A549 (cell line): Measurements from ENCODE around the gene LILRA6.

ENCODE experiments used
- CTCF ChIP-seq: fragments of >200 bp; sonication (Bioruptor Twin); formaldehyde crosslinking; IDR thresholded peaks from 3 replicates; pipeline ENCODE4 v1.5.1; 2016
- EP300 ChIP-seq, 2 experiments: fragments of >200 bp; sonication (Bioruptor Twin); formaldehyde crosslinking; IDR thresholded peaks; 2 replicates in 1 of 2; 3 replicates in 1 of 2; pipeline ENCODE4 v1.6.1; 2016 to 2017
- ESRRA ChIP-seq: fragments of 150-350 bp; IDR thresholded peaks from 2 replicates; pipeline ENCODE4 v1.6.1; 2014; ENCODE audit warnings: mild to moderate bottlenecking, low read length, borderline replicate concordance
- MAZ ChIP-seq: fragments of 150-350 bp; IDR thresholded peaks from 2 replicates; pipeline ENCODE4 v1.6.1; 2014; ENCODE audit warnings: antibody characterized with exemption, low read depth, low read length, borderline replicate concordance
- PBX3 ChIP-seq: IDR thresholded peaks from 2 replicates; pipeline ENCODE4 v1.6.1; 2012
- POLR2A ChIP-seq: IDR thresholded peaks from 2 replicates; pipeline ENCODE4 v1.6.1; 2012; ENCODE audit warnings: mild to moderate bottlenecking, low read length
- RAD21 ChIP-seq, 2 experiments: fragments of >200 bp in 1 of 2; sonication (Bioruptor Twin) in 1 of 2; formaldehyde crosslinking in 1 of 2; IDR thresholded peaks in 1 of 2; conservative IDR thresholded peaks in 1 of 2; 2 replicates in 1 of 2; 3 replicates in 1 of 2; pipeline ENCODE4 v1.6.1; 2012 to 2018; ENCODE audit warnings: inconsistent platforms in 1 of 2

GRCh38 chr19:54273821-54274220 lies 31.2 kb upstream of the LILRA6 start:
- TF ChIP-seq CTCF (no peak), PBX3 (no peak), MAZ (no peak), EP300 (IDR thresholded peaks at IDR 0.05) (no peak), POLR2A (no peak), ESRRA (no peak), RAD21 (conservative IDR thresholded peaks at IDR 0.05 in 1 of 2, IDR thresholded peaks at IDR 0.05 in 1 of 2) (no peak)
